Thyroid gland (tissue), 4 donors: ENCODE results near the gene MOCS2.

Source experiments
- POLR2A ChIP-seq, 2 donors: fragments of 450-650 bp; IDR thresholded peaks; one replicate each; pipeline ENCODE4 v1.6.1; 2017; ENCODE audit warnings: antibody characterized with exemption in 2 of 2, mild to moderate bottlenecking in 2 of 2, moderate library complexity in 1 of 2
- TF ChIP-seq, protein P1 (sequence below), 6 experiments: fragments of 200-600 bp in 3 of 6; fragments of 450-650 bp in 3 of 6; sonication (generic) in 3 of 6; IDR thresholded peaks; one replicate each; pipeline ENCODE4 v1.5.1; 2016 to 2019; ENCODE audit warnings: antibody characterized with exemption in 6 of 6, mild to moderate bottlenecking in 2 of 6, inconsistent platforms in 1 of 6, moderate library complexity in 1 of 6

DNA sequence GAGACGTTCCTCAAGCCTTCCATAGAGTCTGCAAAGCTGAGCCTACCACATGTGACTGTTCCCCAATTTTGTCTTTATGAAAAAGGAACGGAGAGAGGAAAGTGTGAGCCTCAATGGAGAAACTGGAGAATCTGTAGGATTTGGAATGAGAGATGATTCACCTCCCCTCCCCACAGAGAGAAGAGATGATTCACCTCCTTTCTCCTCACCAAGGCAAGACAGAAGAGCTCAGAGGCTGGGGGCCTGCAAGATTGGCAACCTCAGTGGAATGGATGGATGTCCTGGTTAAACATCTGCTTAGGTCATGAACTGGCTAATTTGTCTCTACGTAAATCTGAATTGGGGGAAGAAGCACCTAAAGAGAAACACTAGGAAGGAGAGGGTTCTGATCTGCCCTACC lies 17.0 kb upstream of the MOCS2 start:
- TF ChIP-seq, protein P1, sequence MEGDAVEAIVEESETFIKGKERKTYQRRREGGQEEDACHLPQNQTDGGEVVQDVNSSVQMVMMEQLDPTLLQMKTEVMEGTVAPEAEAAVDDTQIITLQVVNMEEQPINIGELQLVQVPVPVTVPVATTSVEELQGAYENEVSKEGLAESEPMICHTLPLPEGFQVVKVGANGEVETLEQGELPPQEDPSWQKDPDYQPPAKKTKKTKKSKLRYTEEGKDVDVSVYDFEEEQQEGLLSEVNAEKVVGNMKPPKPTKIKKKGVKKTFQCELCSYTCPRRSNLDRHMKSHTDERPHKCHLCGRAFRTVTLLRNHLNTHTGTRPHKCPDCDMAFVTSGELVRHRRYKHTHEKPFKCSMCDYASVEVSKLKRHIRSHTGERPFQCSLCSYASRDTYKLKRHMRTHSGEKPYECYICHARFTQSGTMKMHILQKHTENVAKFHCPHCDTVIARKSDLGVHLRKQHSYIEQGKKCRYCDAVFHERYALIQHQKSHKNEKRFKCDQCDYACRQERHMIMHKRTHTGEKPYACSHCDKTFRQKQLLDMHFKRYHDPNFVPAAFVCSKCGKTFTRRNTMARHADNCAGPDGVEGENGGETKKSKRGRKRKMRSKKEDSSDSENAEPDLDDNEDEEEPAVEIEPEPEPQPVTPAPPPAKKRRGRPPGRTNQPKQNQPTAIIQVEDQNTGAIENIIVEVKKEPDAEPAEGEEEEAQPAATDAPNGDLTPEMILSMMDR (IDR thresholded peaks at IDR 0.05) = no peak
- TF ChIP-seq POLR2A (IDR thresholded peaks at IDR 0.05) = no peak
